C1 segment of cervical spinal cord (tissue), 14 donors: Measurements from ENCODE around the gene SPATS2.
A peak's percentile ranks its signal among the peaks of the same experiment; 100 is the strongest.
"Not testable (repeated sequence)": the region's sequence is repeated elsewhere in the genome, so short reads cannot be mapped to it uniquely, and the experiment has no call there.

Experiments used
- DNase-seq, 14 donors: peaks; one replicate each; lab custom pipeline; 2025; lab: John Stamatoyannopoulos, UW

The SPATS2 gene

GRCh38 chr12:49511410-49511809, 144.1 kb downstream of the SPATS2 start:
- DNase-seq, result no peak

- no peak for DNase-seq
Measured at GRCh38 chr12:49512546-49512945, 145.3 kb downstream of the SPATS2 start.

- DNase-seq, result no peak
Measured at GRCh38 chr12:49515266-49515665, 148.0 kb downstream of the SPATS2 start.

GRCh38 chr12:49518914-49519573, 151.8 kb downstream of the SPATS2 start:
- DNase-seq, result no peak

GRCh38 chr12:49519574-49519936, 152.3 kb downstream of the SPATS2 start:
- DNase-seq, result no peak

GRCh38 chr12:49521389-49521788, 154.1 kb downstream of the SPATS2 start:
- DNase-seq, result no peak

GRCh38 chr12:49524660-49525324, 157.5 kb downstream of the SPATS2 start:
- no peak for DNase-seq

GRCh38 chr12:49525942-49526341, 158.7 kb downstream of the SPATS2 start:
- DNase-seq, result no peak

GRCh38 chr12:49527361-49528130, 160.3 kb downstream of the SPATS2 start:
- DNase-seq, result no peak

- no peak for DNase-seq
Measured at GRCh38 chr12:49529414-49529813, 162.2 kb downstream of the SPATS2 start.

- no peak for DNase-seq
Measured at GRCh38 chr12:49531745-49532144, 164.5 kb downstream of the SPATS2 start.

GRCh38 chr12:49533331-49533730, 166.1 kb downstream of the SPATS2 start:
- DNase-seq, result peak in 1 of 14 donors; percentile 24

- DNase-seq, result not testable (repeated sequence)
Measured at GRCh38 chr12:49534122-49534521, 166.9 kb downstream of the SPATS2 start.

- no peak for DNase-seq
Measured at GRCh38 chr12:49534731-49535278, 167.5 kb downstream of the SPATS2 start.

- DNase-seq, result no peak
Measured at GRCh38 chr12:49535921-49536525, 168.8 kb downstream of the SPATS2 start.

GRCh38 chr12:49536526-49537071, 169.3 kb downstream of the SPATS2 start:
- no peak for DNase-seq

GRCh38 chr12:49537231-49537751, 170.0 kb downstream of the SPATS2 start:
- DNase-seq, result no peak

GRCh38 chr12:49537752-49538509, 170.7 kb downstream of the SPATS2 start:
- peak in 2 of 14 donors; percentile 17 to 30 for DNase-seq

GRCh38 chr12:49538510-49539403, 171.5 kb downstream of the SPATS2 start, which contains the start of gene KCNH3:
Gene KCNH3 (plus strand): TSS chr12:49539030. CDS start chr12:49539417, 387 bp downstream.
- DNase-seq, result peak in 8 of 14 donors; percentile 30 to 65 (median 41)
